IgD-negative memory B cell (primary cell): ENCODE results near the gene TMEM131L. TPM values are rescaled to one million over a fixed set of nuclear protein-coding genes. Genes with fewer than 3 reads are reported as not detected.
"Not testable (repeated sequence)": the region's sequence is repeated elsewhere in the genome, so short reads cannot be mapped to it uniquely, and the experiment has no call there.

Source experiments
- H3K27ac Mint-ChIP-seq, 3 donors: one replicate each; pipeline ENCODE4 v1.8.0; 2020 to 2022; ENCODE audit warnings: mild to moderate bottlenecking in 3 of 3, mixed read lengths in 3 of 3, moderate library complexity in 1 of 3
- H3K27me3 Mint-ChIP-seq: one replicate; pipeline ENCODE4 v1.8.0; 2021; ENCODE audit warnings: mixed read lengths
- H3K36me3 Mint-ChIP-seq: one replicate; pipeline ENCODE4 v1.8.0; 2020; ENCODE audit warnings: mild to moderate bottlenecking, mixed read lengths
- H3K4me1 Mint-ChIP-seq, 3 donors: one replicate each; pipeline ENCODE4 v1.8.0; 2020 to 2022; ENCODE audit warnings: mixed read lengths in 3 of 3, mild to moderate bottlenecking in 1 of 3
- H3K4me3 Mint-ChIP-seq, 4 donors: one replicate each; pipeline ENCODE4 v1.8.0; 2020 to 2022; ENCODE audit warnings: mild to moderate bottlenecking in 4 of 4, mixed read lengths in 4 of 4, moderate library complexity in 3 of 4
- H3K9me3 Mint-ChIP-seq, 3 donors: one replicate each; pipeline ENCODE4 v1.8.0; 2020 to 2021; ENCODE audit warnings: mixed read lengths in 3 of 3, mild to moderate bottlenecking in 1 of 3
- polyA plus RNA-seq: library from polyadenylated mRNA; unstranded; fragments of 300-500 nt; fragmentation: Illumina TruSeq; gene quantifications from one replicate; pipeline ENCODE4 v1.2.3, GENCODE V29; 2021

The TMEM131L gene
- polyA plus RNA-seq, 1 donor from 2014 or later = 48.4 TPM

GRCh38 chr4:153538487-153539357 is 72.6 kb downstream of the TMEM131L start:
- H3K27ac Mint-ChIP-seq = peak overlapping the region in 2 of 3 donors; percentile 52 to 53
- peaks cover 56 to 78% (median 78%) of the 10 kb centered on the region in 3 donors for H3K4me1 Mint-ChIP-seq
- no peaks in the 10 kb centered on the region for H3K27me3 Mint-ChIP-seq
- H3K4me3 Mint-ChIP-seq = peak overlapping the region in 2 of 4 donors; percentile 39 to 78
- no peaks in the 10 kb centered on the region for H3K9me3 Mint-ChIP-seq
- peaks cover 5% of the 10 kb centered on the region for H3K36me3 Mint-ChIP-seq

GRCh38 chr4:153539422-153539821 is 73.3 kb downstream of the TMEM131L start:
- peak overlapping the region in 2 of 3 donors; percentile 46 to 53 for H3K27ac Mint-ChIP-seq
- H3K4me3 Mint-ChIP-seq = peak overlapping the region in 2 of 4 donors; percentile 17 to 31
- no peaks in the 10 kb centered on the region for H3K9me3 Mint-ChIP-seq
- H3K4me1 Mint-ChIP-seq = peaks cover 56 to 75% (median 72%) of the 10 kb centered on the region in 3 donors
- H3K27me3 Mint-ChIP-seq = no peaks in the 10 kb centered on the region
- H3K36me3 Mint-ChIP-seq = peaks cover 5% of the 10 kb centered on the region

GRCh38 chr4:153541456-153542096 is 75.4 kb downstream of the TMEM131L start:
- no peaks in the 10 kb centered on the region for H3K9me3 Mint-ChIP-seq
- peak overlapping the region; percentile 39 to 89 (median 88) for H3K27ac Mint-ChIP-seq
- peak overlapping the region in 3 of 4 donors; percentile 21 to 44 (median 23) for H3K4me3 Mint-ChIP-seq
- peaks cover 53 to 67% (median 66%) of the 10 kb centered on the region in 3 donors for H3K4me1 Mint-ChIP-seq
- peaks cover 3% of the 10 kb centered on the region for H3K36me3 Mint-ChIP-seq
- H3K27me3 Mint-ChIP-seq = no peaks in the 10 kb centered on the region

GRCh38 chr4:153542131-153542530 is 76.0 kb downstream of the TMEM131L start:
- peaks cover 3% of the 10 kb centered on the region for H3K36me3 Mint-ChIP-seq
- no peaks in the 10 kb centered on the region for H3K27me3 Mint-ChIP-seq
- H3K4me3 Mint-ChIP-seq = peak overlapping the region in 2 of 4 donors; percentile 23 to 44
- peak overlapping the region; percentile 39 to 89 (median 88) for H3K27ac Mint-ChIP-seq
- H3K9me3 Mint-ChIP-seq = no peaks in the 10 kb centered on the region
- H3K4me1 Mint-ChIP-seq = peaks cover 49 to 62% (median 61%) of the 10 kb centered on the region in 3 donors

GRCh38 chr4:153542834-153543233 is 76.7 kb downstream of the TMEM131L start:
- H3K36me3 Mint-ChIP-seq = peaks cover 3% of the 10 kb centered on the region
- H3K9me3 Mint-ChIP-seq = no peaks in the 10 kb centered on the region
- no peak overlapping the region for H3K4me3 Mint-ChIP-seq
- peaks cover 48 to 64% (median 58%) of the 10 kb centered on the region in 3 donors for H3K4me1 Mint-ChIP-seq
- H3K27ac Mint-ChIP-seq = peak overlapping the region; percentile 39 to 91 (median 88)
- no peaks in the 10 kb centered on the region for H3K27me3 Mint-ChIP-seq

- Mint-ChIP-seq H3K4me1 (peaks cover 47 to 63% (median 54%) of the 10 kb centered on the region in 3 donors), H3K4me3 (no peak overlapping the region), H3K36me3 (peaks cover 3% of the 10 kb centered on the region), H3K9me3 (no peaks in the 10 kb centered on the region), H3K27ac (peak overlapping the region in 2 of 3 donors; percentile 25 to 57), H3K27me3 (no peaks in the 10 kb centered on the region)
These were observed 77.2 kb downstream of the TMEM131L start for GRCh38 chr4:153543351-153543750.

- Mint-ChIP-seq H3K9me3 (no peaks in the 10 kb centered on the region), H3K4me3 (peak overlapping the region in 2 of 4 donors; percentile 23 to 41), H3K27me3 (no peaks in the 10 kb centered on the region), H3K4me1 (peaks cover 46 to 66% (median 52%) of the 10 kb centered on the region in 3 donors), H3K27ac (peak overlapping the region; percentile 64 to 76 (median 76)), H3K36me3 (peaks cover 3% of the 10 kb centered on the region)
These were observed 79.7 kb downstream of the TMEM131L start for GRCh38 chr4:153545822-153546221.

GRCh38 chr4:153546280-153546679 is 80.1 kb downstream of the TMEM131L start:
- H3K4me1 Mint-ChIP-seq = peaks cover 43 to 62% (median 48%) of the 10 kb centered on the region in 3 donors
- H3K36me3 Mint-ChIP-seq = peaks cover 3% of the 10 kb centered on the region
- H3K9me3 Mint-ChIP-seq = no peaks in the 10 kb centered on the region
- H3K4me3 Mint-ChIP-seq = peak overlapping the region in 1 of 4 donors; percentile 8
- H3K27me3 Mint-ChIP-seq = no peaks in the 10 kb centered on the region
- peak overlapping the region in 1 of 3 donors; percentile 64 for H3K27ac Mint-ChIP-seq

- H3K4me1 Mint-ChIP-seq = peaks cover 33 to 49% (median 39%) of the 10 kb centered on the region in 3 donors
- H3K9me3 Mint-ChIP-seq = no peaks in the 10 kb centered on the region
- peak overlapping the region in 2 of 3 donors; percentile 26 to 43 for H3K27ac Mint-ChIP-seq
- peak overlapping the region in 1 of 4 donors; percentile 10 for H3K4me3 Mint-ChIP-seq
- peaks cover 3% of the 10 kb centered on the region for H3K36me3 Mint-ChIP-seq
- H3K27me3 Mint-ChIP-seq = no peaks in the 10 kb centered on the region
These were observed 81.4 kb downstream of the TMEM131L start for GRCh38 chr4:153547520-153547919.

- H3K27me3 Mint-ChIP-seq, H3K36me3 Mint-ChIP-seq, H3K9me3 Mint-ChIP-seq: not testable (repeated sequence)
- peak overlapping the region in 2 of 3 donors; percentile 20 to 91 for H3K27ac Mint-ChIP-seq
- peaks cover 33 to 46% (median 41%) of the 10 kb centered on the region in 3 donors for H3K4me1 Mint-ChIP-seq
- H3K4me3 Mint-ChIP-seq = peak overlapping the region in 1 of 4 donors; percentile 43
These were observed 82.7 kb downstream of the TMEM131L start for GRCh38 chr4:153548907-153549306.

- Mint-ChIP-seq H3K27me3 (no peaks in the 10 kb centered on the region), H3K4me1 (peaks cover 32 to 46% (median 39%) of the 10 kb centered on the region in 3 donors), H3K27ac (peak overlapping the region in 2 of 3 donors; percentile 20 to 91), H3K4me3 (no peak overlapping the region), H3K9me3 (no peaks in the 10 kb centered on the region), H3K36me3 (peaks cover 2% of the 10 kb centered on the region)
These were observed 83.2 kb downstream of the TMEM131L start for GRCh38 chr4:153549405-153549804.

- no peaks in the 10 kb centered on the region for H3K27me3 Mint-ChIP-seq
- H3K4me3 Mint-ChIP-seq = no peak overlapping the region
- no peaks in the 10 kb centered on the region for H3K36me3 Mint-ChIP-seq
- no peaks in the 10 kb centered on the region for H3K9me3 Mint-ChIP-seq
- no peak overlapping the region for H3K27ac Mint-ChIP-seq
- H3K4me1 Mint-ChIP-seq = peaks cover 30 to 36% (median 33%) of the 10 kb centered on the region in 3 donors
These were observed 87.1 kb downstream of the TMEM131L start for GRCh38 chr4:153553155-153553818.

GRCh38 chr4:153553819-153554170 is 87.6 kb downstream of the TMEM131L start:
- Mint-ChIP-seq H3K9me3 (no peaks in the 10 kb centered on the region), H3K4me1 (peaks cover 27 to 32% (median 29%) of the 10 kb centered on the region in 3 donors), H3K27ac (no peak overlapping the region), H3K36me3 (no peaks in the 10 kb centered on the region), H3K4me3 (no peak overlapping the region), H3K27me3 (no peaks in the 10 kb centered on the region)

- Mint-ChIP-seq H3K4me1 (peaks cover 28 to 34% (median 32%) of the 10 kb centered on the region in 3 donors), H3K36me3 (peaks cover 6% of the 10 kb centered on the region), H3K27ac (peak overlapping the region in 2 of 3 donors; percentile 72 to 78), H3K9me3 (peaks cover under 1 to 4% (median 2%) of the 10 kb centered on the region in 3 donors), H3K4me3 (no peak overlapping the region), H3K27me3 (no peaks in the 10 kb centered on the region)
These were observed 89.7 kb downstream of the TMEM131L start for GRCh38 chr4:153555730-153556434.
